Fibroblast of skin of right quadriceps (primary cell): Measurements from ENCODE around the gene AASS.
"Not testable (repeated sequence)": the region's sequence is repeated elsewhere in the genome, so short reads cannot be mapped to it uniquely, and the experiment has no call there.

Experiments used
- DNase-seq: peaks from one replicate; pipeline ENCODE4 v3.0.0-alpha.2; 2013

AASS gene

DNA sequence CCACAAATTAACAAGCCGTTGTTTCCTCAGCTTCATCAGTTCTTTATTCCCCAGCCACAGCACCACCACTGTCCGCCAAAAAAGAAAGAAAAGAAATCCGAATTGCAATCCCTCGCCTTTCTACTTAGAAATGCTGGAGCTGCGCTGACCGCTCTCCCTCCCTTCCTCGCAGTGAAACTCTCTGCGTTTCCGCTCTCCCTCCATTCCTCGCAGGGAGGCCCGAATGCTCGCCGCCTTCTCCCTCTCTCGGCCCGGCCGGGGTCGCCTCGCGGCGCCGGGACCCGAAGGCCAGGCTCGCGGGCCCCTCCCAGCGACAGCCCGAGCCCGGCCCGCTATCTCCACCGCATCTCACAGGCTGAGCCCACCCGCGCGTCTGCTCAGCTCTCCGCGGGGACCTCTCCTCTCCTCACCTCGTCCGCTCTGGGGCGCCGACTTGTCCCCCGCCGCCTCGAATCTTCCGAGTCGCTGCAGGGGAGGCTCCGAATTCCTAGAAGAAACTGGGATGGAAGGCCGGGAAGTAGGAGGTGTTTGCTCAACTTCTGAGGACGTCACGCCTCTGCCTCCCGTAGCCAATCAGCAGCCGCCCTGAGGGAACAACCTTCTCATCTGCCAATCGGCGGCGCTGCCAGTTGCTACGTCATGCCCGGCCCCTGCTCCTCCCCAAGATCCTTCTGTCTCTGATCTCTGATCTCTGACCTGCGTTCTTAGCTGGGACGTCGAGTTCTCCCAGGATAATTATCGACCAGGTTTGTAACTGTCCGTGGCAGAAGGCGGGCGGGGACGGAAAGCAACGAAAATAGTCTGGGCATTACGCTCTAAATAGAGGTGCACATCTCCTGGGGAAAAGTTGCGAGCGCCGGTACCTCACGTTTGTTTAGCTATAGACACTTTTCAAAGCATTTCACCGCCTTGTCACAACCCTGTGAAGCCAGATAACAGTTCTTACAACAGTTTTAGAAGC lies at the start of gene AASS:
Gene AASS (minus strand): TSS at position 499 of the 961 bp plus-strand sequence. CDS start 10,523 bp downstream, outside the sequence.
- DNase-seq: peak; percentile 93

DNA sequence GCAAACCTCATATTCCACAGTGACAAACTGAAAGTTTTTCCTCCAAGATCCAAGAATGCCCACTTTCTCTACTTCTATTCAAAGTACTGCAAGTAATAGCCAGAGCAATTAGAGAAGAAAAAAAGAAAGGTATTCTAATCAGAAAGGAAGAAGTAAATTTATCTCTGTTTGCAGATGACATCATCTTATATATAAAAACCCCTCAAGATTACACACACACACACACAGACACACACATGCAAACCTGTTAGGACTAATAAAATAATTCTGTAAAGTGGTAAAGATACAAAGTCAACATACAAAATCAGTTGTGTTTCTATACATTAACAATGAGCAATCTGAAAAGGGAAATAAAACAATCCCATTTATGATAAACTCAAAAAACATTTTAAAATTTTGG lies 44.7 kb upstream of the AASS start:
- no peak for DNase-seq

DNA sequence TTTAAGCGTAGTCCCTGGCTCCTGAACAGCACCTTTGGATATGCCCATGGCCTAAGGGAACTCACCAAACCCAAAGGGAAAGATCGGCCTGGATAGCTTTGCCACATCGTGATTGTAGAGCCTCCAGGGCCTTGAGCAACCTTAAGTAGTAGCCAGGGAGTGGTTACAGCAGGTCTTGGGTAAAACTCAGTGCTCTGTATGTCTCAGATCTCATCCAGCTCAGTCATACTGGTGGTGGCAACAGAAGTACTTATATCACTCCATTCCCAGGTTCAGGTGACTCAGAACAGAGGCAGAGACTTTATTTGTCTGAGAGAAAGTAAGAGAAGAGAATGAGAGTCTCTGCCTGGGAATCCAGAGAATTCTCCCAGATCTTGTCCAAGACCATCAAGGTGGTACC lies 39.1 kb upstream of the AASS start:
- no peak for DNase-seq

DNA sequence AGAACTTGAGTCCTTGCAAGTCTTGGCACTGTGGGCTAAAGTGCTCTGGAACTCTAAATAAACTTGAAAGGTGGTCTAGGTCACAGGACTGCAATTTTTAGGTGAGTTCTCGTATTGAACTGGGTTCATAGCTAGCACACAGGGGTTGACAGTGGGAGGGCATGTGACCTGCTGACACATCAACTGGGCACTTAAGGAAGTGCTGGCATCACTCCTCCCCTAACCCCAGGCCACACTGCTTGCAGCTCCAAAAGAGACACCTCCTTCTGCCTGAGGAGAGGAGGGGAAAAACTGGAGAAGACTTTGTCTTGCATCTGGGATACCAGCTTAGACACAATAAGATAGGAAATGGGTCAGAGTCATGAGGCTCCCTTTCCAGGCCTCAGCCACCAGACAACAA lies 38.0 kb upstream of the AASS start:
- no peak for DNase-seq

DNA sequence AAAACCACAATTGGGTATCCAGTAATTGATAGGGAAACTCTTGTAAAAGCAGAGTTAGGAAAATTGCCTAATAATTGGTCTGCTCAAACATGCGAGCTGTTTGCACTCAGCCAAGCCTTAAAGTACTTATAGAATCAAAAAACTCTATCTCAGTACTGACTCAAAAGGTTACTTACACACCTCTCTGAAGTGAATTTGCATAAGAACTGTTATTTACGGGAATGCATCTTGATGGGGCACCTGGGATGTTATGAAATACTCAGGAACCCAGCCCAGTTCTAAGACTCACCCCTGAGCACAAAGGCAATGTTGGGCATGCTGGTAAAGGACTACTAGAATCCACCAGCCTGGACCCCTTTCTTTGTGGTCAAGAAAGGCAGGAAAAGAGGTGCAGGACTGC lies 28.1 kb upstream of the AASS start:
- DNase-seq: not testable (repeated sequence)

DNA sequence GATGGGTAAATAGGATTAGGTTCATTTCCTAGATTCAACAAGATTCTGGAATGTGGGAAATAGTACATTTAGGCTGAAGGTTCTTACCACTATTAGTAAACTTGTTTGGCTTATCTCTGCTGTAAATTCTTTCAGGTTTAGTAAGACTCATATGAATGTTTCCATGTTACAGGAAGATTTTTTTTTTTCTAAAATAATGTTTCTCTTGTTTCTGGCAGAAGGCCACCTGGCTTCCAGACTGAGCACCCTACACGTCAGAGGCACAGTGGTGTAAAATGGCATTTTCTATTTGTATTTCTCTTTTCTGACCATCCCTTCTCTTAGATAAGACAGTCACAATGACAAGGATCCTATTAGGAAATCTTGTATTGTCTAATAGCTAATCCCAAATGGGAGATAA lies 22.7 kb upstream of the AASS start:
- DNase-seq: peak; percentile 52

DNA sequence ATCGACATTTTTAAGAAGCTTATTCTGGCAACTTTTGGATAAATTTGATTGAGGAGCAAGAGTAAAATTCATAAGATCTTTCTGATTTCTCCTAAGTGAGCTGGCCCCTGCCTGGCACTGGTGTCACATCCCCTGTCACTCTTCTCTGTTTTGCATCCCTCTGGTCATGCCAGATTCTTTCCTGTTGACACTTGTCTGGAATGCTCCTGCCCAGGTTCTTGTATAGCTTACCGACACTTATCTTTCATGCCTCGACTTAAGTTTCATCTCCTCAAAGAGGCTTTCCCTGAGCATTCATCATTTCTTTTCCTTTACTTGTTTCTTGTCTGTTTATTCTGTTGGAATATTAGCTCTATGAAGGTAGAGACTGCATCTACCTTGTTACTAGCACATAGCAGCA lies 22.2 kb upstream of the AASS start:
- DNase-seq: no peak

DNA sequence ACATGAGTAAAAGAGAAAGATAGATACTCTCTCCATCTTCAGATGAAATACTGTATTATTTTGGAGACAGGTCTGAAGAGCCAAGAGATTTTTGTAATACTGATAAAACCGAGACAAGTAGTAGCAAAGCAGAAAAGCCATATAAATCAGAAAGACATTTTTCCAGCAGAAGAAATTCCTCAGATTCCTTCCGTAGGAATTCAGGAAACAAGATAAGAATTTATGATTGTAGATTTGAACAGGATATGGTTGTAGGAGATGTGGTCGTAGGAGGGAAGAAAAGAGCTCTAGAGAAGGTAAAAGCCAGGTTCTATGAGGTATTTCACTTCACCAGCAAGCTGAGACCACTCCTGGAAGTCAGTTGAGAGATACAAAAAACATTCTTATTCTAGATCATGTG lies 17.6 kb upstream of the AASS start:
- DNase-seq: peak; percentile 8

DNA sequence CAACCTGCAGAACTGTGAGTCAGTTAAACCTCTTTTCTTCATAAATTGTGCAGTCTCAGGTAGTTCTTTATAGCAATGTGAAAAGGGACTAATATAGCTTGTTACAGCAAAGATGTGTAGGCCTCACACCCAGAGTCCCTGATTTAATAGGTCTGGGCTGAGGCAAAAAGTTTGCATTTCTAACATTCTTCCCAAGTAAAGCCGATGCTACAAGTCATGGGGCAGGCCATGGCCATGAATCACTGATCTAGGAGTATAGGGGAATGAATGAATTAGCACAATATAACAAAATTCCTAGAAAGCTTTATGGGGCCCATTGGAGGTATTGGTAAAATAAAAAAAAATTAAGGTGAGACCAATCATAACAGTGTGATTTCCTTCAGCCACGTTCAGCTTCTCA lies 11.5 kb upstream of the AASS start:
- DNase-seq: no peak

DNA sequence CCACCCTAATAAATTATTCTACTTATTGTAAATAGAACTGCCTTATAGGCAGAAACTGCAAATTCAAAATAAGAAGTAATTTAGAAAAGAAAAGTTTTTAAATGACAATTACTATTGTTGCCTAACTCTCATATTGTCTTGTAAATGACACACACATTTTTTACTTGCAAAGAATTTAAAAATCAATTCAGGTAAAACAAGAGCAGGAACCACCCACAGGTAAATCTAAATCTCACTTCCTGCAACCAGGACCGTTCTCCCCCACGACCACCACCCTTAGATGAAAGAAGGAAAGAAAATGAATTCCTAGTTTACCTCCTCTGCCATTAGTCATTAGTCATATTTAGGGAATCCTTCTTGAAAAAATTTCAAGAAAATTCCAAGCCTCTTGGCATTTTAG lies 4.8 kb upstream of the AASS start:
- no peak for DNase-seq

DNA sequence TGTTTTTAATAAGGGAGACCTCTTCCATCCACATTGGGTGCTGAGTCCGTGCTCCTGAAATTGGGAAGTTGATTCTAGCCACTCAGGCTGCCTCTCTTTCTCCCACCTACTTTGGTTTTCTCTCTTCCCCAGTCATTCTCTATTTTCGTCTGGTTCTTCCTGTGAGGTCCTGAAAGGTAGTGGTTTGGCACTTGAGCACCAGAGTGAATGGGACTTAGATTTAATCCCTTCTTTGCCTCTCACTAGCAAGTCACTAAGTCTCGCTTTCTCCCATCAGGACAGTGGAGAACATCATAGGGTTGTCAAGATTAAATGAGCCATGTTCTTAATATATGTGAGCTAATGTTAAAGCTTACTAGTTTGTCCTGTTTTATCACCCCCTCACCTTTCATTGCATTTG lies 4.0 kb upstream of the AASS start:
- DNase-seq: no peak

DNA sequence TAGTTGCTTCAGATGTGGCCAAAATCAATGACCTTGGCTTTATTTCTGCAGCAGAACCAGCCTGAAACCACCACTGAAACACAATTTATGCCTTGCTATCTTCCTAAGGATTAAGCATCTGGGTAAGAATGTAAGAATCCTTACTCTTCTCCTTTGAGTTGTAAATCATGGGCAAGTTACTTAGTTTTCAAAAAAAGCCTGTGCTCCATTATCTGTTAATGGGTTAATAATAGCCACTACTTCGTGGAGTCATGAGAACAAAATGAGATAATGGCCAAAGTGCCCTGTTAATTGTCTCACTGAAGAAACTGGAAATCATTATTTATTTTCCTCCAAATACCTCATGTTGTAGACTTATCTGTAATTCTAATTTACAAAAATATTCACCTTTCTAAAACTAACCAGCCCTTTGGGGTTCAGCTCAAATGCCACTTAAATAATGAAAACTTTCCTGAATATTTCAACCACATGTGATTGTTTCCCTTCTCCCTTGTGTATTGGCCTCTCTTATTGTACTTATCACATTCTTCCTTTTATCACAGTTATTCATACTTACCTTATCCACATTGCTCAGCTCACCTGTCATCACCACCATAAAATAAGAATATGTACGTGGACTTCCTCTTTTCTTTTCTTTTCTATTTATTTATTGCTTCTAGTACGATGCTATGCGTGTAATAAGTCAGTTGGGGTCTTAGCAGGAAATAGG lies 2.0 kb upstream of the AASS start:
- no peak for DNase-seq

DNA sequence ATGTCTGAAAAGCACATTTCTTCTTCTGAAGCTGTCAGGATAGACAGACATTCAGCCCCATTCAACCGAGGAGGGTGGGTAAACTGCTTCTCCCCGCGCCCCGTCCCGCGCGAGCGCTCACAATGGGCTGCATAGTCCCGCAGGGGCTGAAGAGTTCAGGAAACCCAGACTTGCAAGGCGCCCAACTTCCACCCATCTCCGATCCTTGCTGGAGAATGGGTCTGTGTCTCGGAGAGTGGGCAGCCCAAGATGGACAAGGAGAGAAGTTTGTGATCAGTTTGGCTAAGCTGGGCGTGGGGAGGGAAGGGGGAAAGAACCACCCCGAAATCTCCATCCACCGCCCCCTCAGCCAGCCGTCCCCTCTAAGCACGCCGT lies 686 bp downstream of the AASS start:
- DNase-seq: peak; percentile 12

DNA sequence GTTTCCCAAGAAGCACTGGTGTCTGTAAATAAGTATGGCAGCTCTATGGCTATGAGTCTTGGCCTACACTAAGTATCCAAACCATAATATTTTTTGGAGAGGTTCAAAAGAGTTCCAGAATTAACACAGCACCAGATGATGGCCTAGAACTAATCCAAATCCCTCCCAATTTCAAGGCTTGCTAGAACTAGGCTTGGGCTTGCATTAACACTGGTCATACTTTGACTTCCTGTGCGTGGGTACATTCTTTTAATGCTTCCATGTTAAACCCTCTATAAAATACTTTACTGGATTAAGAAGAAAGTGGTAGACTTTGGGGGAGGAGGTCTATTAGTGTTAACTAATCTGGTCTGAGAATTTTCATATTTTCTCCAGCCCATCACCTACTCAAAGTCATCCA lies 3.1 kb downstream of the AASS start:
- no peak for DNase-seq

DNA sequence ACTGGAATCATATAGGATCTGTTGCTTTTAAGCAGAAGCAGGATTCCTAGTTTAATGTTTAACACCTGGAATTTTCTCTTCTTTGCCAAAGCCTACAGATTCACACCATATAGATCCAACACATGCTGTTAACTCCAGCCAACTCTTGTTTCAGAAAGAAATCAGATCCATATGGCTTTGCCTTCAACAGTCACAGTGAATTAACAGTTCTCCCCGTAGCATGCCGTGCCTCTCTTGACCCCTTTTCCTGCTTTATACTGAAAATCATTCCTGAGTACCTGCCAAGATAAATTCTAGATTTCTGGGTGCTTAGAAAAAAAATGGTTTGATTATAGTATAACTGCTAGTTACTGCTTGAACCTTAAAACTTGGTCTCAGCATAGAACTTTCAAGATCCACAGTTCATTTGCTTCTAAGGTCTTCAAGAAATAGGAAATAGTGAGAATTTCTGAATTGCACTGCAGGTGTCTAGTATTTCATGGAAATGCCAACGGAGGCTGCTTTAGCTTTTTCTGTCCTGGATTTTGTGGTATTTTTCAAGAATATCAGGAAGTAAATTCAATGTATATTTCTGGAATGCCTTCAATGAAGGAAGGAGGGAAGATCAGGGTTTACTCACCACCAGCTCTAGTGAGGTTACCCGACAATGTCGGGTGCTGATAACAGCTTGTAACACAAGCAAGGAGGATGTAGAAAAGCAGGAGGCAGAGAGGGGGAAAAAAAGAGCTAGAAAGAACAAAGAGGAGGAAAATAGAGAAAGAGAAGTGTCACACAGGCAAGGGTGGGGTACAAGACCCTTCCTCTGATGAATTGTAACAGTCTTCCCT lies 6.6 kb downstream of the AASS start:
- DNase-seq: peak; percentile 81

DNA sequence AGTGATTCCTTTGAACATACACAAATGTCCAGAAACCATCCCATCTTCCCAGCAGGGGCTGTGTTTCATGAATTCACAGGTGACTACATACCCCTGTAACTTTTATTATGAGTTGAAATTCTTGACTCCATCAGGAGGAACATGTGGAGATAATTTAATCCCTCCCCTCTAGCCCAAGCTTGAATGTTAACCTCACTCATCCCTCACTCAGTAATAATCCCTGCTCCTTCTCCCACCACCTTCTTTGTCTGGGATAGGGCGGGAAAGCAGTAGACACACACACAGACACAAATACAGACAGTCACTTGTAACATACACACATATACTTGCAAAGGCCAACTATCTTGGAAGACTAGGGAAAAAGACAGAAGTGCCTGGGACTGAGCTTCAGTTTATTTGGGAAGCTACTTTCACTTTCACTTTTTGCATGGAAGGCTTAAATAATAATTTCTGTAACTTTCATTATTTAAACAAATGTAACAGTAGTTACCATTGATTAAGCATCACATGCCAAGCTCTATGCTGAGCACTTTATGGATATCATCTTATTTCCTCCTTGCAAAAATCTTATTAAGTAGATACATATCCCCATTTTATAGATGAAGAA lies 7.3 kb downstream of the AASS start:
- DNase-seq: no peak

DNA sequence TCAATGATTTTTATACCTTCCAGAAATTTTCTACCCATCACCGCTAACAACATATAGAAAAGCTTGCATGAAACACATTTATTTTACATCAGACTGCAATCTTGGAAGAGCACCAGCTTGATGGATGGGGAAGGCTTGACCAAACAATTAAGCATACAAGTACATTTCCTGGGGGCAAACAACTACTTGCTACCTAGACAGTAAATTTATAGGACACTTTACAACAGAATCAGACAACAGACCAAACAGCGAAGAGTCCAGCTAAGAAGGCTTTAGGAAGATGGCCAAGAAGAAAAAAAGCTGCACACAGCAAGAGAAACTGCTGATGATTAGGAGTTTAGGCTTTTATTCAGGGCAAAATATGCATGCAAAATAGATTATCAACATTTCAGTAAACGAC lies 8.0 kb downstream of the AASS start:
- DNase-seq: no peak

DNA sequence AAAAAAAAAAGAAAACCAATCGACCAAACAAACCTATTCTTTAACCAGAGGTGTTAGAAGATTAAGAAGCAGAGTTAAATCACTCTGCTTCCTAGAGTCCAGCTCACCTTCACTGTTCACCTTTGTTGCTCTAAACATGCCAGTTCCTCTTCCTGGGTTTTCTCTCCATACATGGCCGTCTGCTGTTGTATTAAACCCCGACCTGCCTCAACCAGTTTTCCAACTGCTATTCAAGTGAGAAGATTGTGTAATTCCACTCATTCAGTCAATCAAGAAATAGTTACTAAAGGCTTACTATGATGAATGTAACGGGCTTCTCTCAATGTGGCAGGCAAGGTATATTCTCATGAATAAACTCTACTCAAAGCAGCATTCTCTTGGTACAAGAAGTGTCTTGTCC lies 8.8 kb downstream of the AASS start:
- DNase-seq: no peak

DNA sequence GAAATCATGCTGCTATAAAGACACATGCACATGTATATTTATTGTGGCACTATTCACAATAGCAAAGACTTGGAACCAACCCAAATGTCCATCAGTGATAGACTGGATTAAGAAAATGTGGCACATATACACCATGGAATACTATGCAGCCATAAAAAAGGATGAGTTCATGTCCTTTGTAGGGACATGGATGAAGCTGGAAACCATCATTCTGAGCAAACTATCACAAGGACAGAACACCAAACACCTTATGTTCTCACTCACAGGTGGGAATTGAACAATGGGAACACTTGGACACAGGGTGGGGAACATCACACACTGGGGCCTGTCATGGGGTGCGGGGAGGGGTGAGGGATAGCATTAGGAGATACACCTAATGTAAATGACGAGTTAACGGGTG lies 9.3 kb downstream of the AASS start:
- not testable (repeated sequence) for DNase-seq

DNA sequence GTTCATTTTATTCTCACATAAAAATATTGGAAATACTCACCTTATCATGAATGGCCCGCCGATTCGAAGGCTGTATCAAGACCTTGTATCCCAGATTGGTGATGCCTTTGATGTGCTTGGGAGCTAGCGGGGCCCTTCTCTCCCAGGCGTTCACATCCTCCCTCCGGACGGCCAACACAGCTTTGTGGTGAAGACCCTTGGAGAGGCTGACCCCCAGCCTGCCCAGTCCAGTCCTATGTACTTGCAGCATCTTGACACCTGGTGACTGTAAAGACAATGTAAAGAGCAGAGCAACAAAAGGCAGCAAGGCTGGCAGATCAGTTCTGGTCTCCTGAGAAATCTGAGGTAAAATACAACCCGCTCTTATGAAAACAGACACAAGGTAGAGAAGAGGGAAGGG lies 10.6 kb downstream of the AASS start:
- no peak for DNase-seq

DNA sequence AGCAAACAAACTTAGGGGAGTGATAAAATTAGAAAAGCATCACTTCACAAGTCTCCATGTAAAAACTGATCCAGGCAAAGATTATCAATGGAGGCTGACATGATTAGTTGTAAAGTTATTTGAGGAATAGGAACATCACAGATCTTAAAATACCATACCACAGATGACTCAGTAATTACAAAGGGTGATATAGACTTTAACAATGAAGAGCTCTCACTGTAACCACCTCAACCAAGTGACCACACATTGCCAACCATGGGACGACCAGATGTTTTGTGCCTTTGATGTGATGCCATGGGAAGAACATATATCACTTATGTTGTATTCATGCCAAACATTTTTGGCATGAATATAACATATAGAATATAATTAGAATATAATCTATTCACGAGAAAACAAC lies 11.7 kb downstream of the AASS start:
- DNase-seq: peak; percentile 73

DNA sequence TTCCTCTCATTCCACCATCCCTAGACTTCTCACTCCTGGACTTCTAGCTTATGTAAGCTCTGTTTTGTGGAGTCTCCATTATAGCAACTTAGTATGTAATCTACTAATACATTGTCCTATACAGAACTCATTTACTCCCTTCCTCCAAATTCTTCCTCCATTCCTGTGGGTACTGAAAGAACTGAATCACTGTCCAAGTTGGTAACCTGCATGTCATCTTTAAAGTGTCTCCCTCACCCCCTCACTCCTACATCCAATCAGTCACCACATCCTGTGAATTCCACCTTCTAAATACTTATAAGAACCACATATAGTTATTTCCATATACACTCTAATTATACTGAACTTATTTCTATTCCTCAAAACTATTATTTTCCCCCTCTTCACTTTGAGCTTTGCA lies 20.3 kb downstream of the AASS start:
- peak; percentile 34 for DNase-seq

DNA sequence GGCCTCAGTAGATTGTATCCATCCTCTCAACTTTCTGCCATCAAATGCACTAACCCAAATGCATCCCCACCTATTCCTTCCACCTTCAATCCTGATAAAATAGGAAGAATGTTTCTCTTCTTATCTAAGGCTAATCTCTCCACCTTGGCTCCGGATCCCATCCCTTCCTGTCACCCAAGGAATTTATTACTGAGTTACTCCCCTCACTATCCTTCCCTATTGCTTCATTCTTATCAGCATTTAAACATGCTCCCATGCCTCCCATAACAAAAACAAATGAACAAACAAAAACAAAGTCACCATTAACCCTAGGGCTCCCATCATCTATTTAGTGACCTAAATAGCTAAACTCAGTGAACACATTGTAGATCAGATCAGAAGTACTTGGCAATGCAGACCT lies 25.3 kb downstream of the AASS start:
- DNase-seq: no peak
